DMS114 treated with DMSO at 0.1 percent for 48 hours (cell line): Measurements from ENCODE around the gene ARPC4.

ENCODE experiments used
- DNase-seq: peaks from one replicate; lab custom pipeline; 2025; ENCODE audit not compliant: unreplicated experiment; lab: John Stamatoyannopoulos, UW

The ARPC4 gene

DNA sequence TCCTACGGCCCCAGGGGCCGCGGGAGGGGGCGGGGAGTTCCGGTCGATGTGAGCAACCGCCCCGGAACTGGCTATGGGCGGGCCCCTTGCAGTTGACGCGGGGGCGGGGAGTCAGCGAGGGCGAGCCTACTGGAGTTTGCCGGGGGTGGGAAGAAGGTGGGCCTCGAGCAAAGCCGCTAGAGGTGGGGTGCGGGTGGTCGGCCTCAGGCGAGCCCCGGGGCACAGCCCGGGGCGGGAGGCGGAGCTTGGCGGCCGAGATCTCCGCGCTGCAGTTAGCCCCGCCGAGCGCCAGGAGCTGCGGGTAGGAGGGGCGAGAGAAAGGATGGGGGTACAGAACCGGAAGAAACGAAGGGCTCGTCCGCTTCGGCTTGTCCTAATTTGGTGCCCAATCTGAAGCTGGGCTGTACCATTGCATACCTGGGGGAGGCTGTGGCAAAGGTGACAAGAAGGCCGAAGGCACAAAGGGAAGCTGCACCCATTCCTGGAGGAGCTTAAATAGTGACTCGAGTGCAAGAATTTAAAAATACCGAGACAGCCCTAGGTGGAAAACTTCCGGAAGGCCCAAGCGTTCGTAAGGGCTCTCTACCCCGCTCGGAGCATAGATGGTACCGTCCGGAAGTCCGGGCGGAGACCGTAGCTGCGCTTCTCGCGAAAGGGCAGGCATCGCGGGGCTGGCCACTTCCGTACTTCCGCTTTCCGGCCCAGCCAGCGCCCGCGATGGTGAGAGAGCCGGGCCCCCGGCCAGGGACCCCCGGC, at the start of gene ARPC4, which contains the start of gene TADA3:
ARPC4 (plus strand) TSS at position 678 of the 756 bp plus-strand sequence; CDS start at position 718, 40 bp downstream.
TADA3 (minus strand) TSS at position 69 of the 756 bp plus-strand sequence. CDS start 1,007 bp downstream, outside the sequence.
- DNase-seq = peak; percentile 93

DNA sequence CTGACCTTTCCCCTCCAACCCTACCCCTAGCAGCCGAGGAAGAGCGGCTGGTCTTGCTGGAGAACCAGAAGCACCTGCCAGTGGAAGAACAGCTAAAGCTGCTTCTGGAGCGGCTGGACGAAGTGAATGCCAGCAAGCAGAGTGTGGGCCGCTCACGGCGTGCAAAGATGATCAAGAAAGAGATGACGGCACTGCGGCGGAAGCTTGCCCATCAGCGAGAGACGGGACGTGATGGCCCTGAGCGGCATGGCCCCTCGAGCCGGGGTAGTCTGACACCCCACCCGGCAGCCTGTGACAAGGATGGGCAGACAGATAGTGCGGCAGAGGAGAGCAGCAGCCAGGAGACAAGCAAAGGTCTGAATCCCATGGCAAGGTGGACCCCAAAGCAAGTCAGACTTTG, 49.3 kb upstream of the ARPC4 start:
- DNase-seq = no peak

DNA sequence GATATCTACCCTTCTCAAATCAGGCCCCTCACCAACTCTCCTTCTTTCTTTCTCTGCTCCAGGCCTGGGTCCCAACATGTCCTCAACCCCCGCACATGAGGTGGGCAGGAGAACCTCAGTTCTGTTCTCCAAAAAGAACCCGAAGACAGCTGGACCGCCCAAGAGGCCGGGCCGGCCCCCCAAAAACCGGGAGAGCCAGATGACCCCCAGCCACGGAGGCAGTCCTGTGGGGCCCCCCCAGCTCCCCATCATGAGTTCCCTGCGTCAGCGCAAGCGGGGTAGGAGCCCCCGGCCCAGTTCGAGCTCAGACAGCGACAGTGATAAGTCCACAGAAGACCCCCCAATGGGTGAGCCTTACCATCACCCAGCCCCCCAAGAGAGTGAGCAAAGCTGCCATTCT, 48.7 kb upstream of the ARPC4 start:
- DNase-seq = no peak

DNA sequence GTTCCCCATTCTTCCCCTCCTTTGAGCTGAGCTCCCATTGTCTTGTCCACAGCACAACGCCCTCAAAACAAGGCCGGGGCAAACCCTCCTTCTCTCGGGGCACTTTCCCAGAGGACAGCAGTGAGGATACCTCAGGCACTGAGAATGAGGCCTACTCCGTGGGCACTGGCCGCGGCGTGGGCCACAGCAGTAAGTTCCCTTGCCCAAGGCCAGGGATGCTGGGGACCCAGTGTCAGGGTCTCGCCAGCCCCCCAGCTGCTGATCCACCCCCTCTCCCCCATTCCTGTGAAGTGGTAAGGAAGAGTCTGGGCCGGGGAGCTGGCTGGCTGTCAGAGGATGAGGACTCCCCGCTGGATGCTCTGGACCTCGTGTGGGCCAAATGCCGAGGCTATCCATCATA, 47.4 kb upstream of the ARPC4 start:
- no peak for DNase-seq

DNA sequence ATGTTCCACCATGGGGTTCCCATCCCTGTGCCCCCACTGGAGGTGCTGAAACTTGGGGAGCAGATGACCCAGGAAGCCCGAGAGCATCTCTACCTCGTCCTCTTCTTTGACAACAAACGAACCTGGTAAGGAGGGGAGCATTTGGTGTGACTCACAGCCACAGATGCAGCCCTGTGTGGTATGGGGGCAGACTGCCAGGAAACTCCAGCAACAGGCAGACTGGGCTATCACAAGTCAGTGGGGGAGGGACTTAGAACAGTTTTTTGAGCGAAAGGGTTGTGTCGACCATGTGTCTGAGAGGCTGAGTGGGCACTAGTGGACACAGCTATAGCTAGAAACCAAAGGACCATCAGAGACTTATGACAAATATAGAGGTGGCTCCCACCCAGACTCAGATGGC, 46.6 kb upstream of the ARPC4 start:
- no peak for DNase-seq

DNA sequence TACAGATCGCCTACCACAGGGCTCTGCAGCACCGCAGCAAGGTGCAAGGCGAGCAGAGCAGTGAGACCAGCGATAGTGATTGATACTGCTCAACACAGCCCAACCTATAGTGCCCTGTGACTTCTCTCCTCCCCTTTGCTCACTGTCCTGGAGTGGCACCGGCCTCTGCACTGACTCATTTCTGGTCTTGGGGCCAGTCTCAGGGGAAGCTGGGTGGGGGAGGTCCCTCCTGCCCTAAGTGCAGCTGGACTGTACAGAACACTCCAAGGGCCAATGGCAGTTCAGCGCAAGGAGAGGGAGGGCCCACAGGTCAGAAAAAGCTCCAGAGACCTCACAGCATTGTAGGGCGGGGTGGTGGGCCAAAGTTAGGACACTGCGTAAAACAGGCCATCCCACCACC, 45.6 kb upstream of the ARPC4 start:
- no peak for DNase-seq

DNA sequence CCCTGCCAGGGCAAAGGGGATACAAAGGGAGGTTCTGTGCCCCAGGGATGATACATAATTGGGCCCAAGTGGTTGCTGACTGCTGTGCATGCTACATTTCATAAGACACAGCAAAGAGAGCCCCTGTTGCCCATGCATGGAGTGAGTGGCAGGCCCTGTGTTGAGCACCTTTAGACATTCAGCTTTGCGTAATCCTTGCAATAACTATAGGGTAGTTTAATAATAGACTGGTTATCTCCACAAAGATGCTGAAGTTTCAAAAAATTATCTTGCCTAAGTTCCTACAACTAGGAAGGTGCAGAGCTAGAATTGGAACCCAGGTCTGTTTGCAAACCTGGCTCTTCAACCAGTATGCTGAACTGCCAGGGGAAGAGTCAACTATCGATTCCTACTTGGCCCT, 44.9 kb upstream of the ARPC4 start:
- DNase-seq = no peak

DNA sequence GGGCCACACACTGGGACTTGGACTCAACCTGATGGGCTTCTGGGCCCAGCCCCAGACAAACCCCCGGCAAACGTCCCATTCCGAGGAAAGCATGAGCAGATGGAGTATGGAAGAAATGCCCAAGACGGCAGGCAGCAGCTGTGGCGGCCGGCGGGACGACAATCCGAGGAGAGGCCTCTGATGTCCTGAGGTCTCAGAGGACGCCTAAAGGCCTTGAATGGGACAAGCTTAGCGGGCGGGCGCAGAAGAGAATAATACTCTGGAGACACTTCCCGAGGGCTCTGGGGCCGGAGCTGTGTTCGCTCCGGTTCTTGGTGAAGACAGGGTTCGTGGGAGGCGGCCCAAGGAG, 43.6 kb upstream of the ARPC4 start:
- DNase-seq = no peak

DNA sequence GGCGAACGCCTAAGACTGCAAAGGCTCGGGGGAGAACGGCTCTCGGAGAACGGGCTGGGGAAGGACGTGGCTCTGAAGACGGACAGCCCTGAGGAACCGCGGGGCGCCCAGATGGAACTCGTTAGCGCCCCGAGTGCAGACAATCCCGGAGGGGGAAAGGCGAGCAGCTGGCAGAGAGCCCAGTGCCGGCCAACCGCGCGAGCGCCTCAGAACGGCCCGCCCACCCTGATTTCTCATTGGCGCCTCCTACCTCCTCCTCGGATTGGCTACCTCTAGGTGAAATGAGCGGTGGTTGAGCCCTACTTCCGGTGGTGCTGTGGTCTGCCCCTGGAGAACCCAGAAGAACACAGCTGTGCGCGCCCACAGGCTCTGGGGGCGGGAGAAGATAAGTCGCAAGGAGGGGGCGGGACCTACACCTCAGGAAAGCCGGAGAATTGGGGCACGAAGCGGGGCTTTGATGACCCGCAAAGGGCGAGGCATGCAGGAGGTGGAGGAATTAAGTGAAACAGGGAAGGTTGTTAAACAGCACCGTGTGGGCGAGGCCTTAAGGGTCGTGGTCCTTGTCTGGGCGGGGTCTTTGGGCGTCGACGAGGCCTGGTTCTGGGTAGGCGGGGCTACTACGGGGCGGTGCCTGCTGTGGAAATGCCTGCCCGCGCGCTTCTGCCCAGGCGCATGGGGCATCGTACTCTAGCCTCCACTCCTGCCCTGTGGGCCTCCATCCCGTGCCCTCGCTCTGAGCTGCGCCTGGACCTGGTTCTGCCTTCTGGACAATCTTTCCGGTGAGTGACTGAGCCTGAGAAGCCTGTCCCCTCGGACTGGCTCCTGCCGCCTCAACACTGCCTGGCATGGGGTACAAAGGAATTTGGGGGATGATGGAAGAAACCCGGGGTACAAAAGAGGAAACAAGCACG, 43.0 kb upstream of the ARPC4 start, which contains the start of gene OGG1:
OGG1 (plus strand) TSS at position 308 of the 911 bp plus-strand sequence; CDS start at position 643, 335 bp downstream.
- DNase-seq = peak; percentile 96

DNA sequence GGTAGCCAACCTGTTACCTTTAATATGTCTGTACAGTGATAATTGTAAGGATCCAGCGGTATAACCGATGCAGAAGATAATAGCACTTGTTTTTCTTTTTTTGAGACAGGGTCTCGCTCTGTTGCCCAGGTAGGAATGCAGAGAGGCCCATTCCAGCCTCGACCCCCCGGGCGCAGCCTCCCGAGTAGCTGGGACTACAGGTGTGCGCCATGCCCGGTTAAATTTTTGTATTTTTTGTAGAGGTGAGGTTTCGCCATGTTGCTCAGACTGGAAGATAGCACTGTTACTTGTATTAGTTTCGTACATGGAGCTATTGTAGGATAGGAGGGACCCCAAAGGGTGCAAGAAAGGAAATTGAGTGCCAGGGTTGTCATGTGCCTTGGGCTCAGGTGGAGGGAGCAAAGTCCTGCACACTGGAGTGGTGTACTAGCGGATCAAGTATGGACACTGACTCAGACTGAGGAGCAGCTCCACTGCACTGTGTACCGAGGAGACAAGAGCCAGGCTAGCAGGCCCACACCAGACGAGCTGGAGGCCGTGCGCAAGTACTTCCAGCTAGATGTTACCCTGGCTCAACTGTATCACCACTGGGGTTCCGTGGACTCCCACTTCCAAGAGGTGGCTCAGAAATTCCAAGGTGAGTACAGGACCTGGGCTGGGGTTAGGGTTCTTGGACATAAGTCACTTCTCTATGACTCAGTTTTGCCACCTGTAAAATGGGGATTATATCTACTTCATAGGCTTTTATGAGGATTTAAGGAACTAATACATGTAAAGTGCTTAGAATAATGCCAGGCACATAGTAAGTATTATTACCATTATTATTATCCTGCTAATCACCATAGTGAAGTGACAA, 42.1 kb upstream of the ARPC4 start:
- DNase-seq = no peak

DNA sequence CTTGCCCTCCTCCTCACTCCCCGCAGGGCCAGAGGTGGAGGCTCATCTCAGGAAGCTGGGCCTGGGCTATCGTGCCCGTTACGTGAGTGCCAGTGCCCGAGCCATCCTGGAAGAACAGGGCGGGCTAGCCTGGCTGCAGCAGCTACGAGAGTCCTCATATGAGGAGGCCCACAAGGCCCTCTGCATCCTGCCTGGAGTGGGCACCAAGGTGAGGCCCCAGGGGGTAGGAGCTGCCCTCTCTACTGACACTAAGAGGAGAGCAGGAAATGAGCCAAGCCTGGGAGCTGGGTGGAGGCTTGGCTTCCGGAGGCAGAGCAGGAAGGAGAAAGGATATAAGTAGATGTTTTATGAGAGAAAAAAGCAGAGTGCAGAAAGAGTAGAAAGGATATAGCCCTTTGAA, 38.2 kb upstream of the ARPC4 start:
- no peak for DNase-seq

DNA sequence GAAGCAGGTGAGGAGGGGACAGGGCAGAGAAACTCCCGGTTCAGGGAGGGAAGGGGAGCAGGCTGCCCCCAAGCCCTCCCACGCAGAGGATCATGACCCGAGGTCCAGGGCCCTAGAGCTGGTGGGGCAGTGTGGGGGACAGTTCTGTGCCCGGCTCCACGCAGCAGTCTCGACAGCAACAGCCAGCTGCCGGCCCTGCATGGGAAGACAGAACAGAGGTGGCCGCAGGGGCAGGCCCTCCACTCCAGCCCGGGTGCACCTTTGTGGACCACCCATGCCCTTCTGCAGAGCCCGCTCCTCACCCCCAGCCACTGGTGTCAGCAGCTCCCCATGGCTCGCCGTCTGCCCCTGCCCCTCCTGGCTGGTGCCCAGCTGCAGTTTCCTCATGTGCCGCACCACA, 35.5 kb upstream of the ARPC4 start:
- DNase-seq = no peak

DNA sequence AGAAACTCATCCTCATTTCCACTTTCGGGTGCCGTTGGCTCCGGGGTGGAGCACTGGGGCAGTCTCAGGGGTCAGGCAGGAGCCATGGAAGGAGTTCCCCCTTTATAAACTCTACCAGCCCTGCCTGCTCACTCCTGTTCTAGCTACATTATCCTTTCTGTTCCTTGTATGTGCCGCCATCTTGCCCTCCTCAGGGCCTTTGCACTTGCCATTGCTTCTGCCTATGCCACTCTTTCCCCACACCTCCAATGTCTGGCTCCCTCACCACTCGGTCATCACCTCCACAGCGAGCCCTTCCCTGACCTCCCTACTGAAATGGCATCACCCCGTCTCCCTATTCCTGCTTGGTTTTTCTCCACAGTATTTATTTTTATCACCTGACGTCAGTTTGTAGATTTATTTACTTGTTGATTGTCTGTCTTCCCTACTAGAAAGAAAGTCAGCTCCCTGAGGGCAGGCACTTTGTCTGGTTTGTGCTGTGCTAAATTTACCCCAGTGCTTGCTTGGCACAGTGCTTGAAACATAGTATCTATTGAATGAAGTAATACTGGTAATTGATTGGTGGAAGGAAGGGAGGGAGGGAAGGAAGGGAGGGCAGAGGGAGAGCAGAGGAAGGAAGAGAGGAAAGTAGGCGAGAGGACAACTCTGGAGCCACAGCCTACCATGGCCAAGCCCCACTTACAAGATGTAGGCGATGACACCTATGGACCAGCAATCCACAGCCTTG, 31.9 kb upstream of the ARPC4 start:
- DNase-seq = no peak

DNA sequence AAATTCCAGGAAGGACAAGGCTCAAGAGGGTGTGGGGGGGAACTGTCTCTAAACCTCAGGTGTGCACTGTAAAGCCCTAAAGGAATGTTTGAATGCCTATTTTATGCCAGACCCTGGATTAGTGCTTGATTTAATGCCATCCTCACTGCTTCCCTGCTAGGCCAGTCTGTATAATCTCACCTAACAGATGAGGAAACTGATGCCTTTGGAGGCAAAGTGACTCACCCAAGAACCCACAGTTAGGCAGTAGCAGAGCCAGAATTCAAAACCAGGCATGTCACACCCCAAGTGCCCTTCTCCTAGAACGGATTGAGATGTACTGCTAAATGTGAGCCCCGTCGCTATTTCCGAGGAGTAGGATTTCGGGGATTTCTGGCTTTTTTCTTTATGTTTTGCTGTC, 31.0 kb upstream of the ARPC4 start:
- DNase-seq = no peak

DNA sequence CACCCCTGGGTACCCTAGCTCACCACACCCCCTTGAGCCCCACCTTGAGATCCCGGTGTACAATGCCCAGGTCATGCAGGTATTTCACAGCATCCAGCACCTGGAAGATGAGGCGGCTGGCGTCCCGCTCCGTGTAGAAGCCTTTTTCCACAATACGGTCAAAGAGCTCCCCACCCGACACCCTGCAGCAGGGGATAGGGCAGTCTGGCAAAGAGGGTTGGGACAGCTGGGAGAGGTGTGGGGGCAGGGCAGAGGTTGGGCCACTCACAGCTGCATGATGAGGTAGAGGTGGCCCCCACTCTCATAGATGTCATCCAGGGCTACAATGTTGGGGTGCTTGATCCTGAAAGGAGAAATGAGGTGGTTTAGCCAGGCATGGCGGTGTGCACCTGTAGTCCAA, 30.0 kb upstream of the ARPC4 start:
- no peak for DNase-seq

DNA sequence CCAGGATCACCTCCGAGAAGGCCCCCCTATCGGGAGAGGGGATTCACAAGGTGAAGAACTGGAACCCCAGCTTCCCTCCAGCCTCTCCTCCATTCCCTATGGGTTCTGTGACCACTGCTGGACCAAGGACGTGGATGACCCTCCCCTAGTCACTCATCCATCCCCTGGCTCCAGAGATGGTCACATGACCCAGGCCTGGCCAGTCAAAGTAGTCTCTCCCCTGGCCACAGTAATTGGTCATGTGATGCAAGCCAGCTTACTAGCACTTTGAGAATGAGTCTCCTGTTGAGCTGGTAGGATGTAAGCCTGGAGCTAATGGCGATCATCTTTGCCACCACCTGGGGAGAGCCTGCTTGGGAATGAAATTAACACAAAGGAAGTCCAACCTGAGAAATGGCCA, 27.0 kb upstream of the ARPC4 start:
- no peak for DNase-seq

DNA sequence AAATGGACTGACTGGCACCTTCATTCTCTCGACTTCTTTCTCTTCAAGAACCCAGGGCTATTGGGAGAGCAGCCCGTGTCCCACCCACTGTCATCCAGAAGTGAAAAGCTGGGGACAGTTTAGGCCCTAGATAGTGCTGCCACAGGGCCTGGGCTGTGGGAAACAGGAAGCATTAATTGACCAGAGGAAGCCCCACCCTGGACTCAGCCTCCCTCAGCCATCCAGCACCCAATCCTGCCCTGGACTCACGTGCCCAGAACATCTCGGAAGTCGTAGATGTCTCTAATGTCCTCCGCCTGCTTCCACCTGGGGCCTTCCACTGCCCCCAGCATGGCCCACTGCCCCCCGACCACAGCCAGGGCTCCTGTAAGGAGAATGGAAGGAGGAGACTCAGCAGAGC, 25.5 kb upstream of the ARPC4 start:
- DNase-seq = no peak

DNA sequence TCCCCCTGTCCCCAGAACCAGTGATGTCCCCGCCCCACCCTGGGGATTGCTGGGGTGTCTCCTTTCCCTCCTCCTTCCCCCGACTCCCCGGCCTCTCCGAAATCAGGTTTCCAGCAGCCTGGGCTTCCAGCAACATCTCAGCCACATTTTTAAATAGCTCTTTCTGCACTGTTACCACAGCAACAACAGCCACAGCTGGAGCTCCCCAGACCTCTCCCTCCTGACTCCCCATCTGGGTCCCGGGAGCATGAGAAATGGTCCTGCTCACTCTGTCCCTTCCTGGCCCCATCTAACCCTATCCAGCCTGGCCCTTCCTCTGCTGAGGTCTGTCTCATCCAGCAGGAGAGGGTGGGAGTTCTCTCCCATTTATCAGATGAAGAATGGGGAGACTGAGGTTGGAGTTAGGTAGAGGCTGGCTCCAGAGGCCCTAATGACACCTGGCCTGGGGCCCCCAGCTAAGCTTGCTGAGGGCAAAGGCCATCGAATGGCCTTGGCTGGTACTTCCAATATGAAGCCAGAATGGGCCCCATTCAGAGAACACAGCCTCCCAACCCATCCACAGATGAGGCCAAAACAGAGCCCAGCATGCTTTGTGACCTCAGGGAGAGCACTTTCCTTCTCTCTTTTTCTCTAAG, 24.6 kb upstream of the ARPC4 start:
- DNase-seq = no peak

DNA sequence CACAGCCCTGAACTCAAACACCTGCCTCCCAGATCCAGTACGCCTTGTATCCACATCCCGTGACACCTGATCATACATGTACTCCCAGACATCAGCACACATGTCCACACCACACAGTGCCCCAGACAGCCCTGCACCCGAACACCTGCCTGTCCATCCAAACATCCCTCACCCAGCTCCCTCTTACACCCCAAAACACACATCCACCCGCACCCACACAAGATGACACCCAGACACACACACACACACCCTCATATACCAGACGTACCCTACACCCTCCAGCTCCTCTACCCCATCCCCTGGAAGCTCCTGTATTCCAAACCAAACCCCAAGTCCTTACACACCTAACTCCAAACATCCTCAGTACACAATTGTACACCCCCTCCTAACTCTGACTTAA, 23.9 kb upstream of the ARPC4 start:
- DNase-seq = no peak
